Natural killer cell (primary cell): ENCODE results near the gene CCL7. TPM values are rescaled to one million over a fixed set of nuclear protein-coding genes. Genes with fewer than 3 reads are reported as not detected.

Experiments
- ATAC-seq, 3 donors: fragments of 150-1000 bp in 2 of 3; fragments of 200-7000 bp in 1 of 3; cut with Tn5 transposase; 1 replicate in 1 of 3; 2 replicates in 2 of 3; pipeline ENCODE4 v1.10.0; 2021; ENCODE audit warnings: mild to moderate bottlenecking in 2 of 3, moderate library complexity in 2 of 3
- DNase-seq, 2 donors: peaks; one replicate each; pipeline versions ENCODE4 v3.0.0 to v3.0.0-alpha.2; 2013 to 2021; ENCODE audit warnings: mixed read lengths in 1 of 2
- H3K27ac ChIP-seq: one replicate; pipeline ENCODE4 v1.5.1; 2013; ENCODE audit warnings: mild to moderate bottlenecking, low read length
- H3K27me3 ChIP-seq: one replicate; pipeline ENCODE4 v1.6.1; 2013; ENCODE audit warnings: low read length; ENCODE audit not compliant: control insufficient read depth, insufficient read depth
- H3K36me3 ChIP-seq: one replicate; pipeline ENCODE4 v1.6.1; 2013; ENCODE audit warnings: low read length; ENCODE audit not compliant: control insufficient read depth, insufficient read depth
- H3K4me1 ChIP-seq: one replicate; pipeline ENCODE4 v1.6.1; 2013; ENCODE audit warnings: low read length; ENCODE audit not compliant: control insufficient read depth, insufficient read depth
- H3K4me3 ChIP-seq: one replicate; pipeline ENCODE4 v1.5.1; 2013; ENCODE audit warnings: low read length
- H3K9me3 ChIP-seq: one replicate; pipeline ENCODE4 v1.6.1; 2013; ENCODE audit warnings: low read length; ENCODE audit not compliant: control insufficient read depth, insufficient read depth
- H3K27ac Mint-ChIP-seq, 2 donors: one replicate each; pipeline ENCODE4 v1.8.0; 2022; ENCODE audit warnings: mild to moderate bottlenecking in 2 of 2, mixed read lengths in 2 of 2, moderate library complexity in 1 of 2
- H3K27me3 Mint-ChIP-seq, 2 donors: one replicate each; pipeline ENCODE4 v1.8.0; 2022; ENCODE audit warnings: low read depth in 2 of 2, mixed read lengths in 2 of 2
- H3K36me3 Mint-ChIP-seq: one replicate; pipeline ENCODE4 v1.8.0; 2022; ENCODE audit warnings: mixed read lengths
- H3K4me1 Mint-ChIP-seq, 2 donors: one replicate each; pipeline ENCODE4 v1.8.0; 2022; ENCODE audit warnings: mixed read lengths in 2 of 2
- H3K4me3 Mint-ChIP-seq: one replicate; pipeline ENCODE4 v1.8.0; 2022; ENCODE audit warnings: mild to moderate bottlenecking, moderate library complexity, mixed read lengths
- H3K9me3 Mint-ChIP-seq, 2 donors: one replicate each; pipeline ENCODE4 v1.8.0; 2022; ENCODE audit warnings: mixed read lengths in 2 of 2
- WGBS: methylation state at CpG from one replicate; pipeline ENCODE4 v1.1.7; 2013; ENCODE audit warnings: missing lambda C conversion rate; ENCODE audit not compliant: insufficient coverage; 5-methylcytosine and 5-hydroxymethylcytosine counted together
- intact Hi-C: fragments of 100-400 bp; cut with micrococcal nuclease; formaldehyde crosslinking; loops from one replicate; pipeline ENCODE4 v1.14.2; 2022
- total RNA-seq, 4 donors: library from RNA; stranded (reverse); fragments of 120-200 nt in 1 of 4; gene quantifications; one replicate each; pipeline versions ENCODE4 v1.2.3 to v1.2.4, GENCODE V29; 2013 to 2022
- TF ChIP-seq, protein P1 (sequence below): fragments of 200-600 bp; IDR thresholded peaks from one replicate; pipeline ENCODE4 v1.8.0; 2022; ENCODE audit warnings: antibody characterized with exemption

CCL7 gene
- total RNA-seq, 3 donors from 2014 or later (not counting 1 experiment from before 2014, with no cell fraction given), result not detected

DNA sequence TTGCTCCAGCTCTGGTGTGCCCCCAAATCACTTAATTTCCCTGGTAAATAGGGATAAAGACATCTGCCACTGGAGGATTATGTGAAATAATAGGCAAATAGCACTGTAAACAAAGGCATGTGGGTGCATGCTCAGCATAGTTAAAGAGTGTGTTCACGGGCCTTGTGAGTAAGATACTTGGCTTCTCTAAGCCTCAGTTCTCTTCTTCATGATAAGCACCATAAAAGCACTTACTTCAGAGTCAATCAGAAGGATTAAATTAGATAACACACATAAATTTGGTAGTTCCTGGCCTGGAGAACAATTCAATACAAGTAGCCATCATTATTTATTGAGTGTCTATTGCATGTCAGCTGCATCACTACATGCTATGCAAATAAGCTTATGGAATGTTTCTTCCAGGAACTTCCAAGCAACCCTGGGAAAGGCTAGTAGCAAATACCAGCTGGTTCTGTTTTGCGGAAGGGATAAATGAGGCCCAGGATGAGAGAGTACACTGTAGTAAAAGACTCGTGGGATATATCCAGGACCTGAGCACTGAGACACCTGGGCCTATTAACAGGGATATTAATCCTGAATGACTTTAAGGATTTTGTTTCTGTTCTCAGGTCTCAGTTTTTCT lies 30.0 kb downstream of the CCL7 start:
- no peaks in the 10 kb centered on the region for H3K9me3 ChIP-seq
- TF ChIP-seq, protein P1, sequence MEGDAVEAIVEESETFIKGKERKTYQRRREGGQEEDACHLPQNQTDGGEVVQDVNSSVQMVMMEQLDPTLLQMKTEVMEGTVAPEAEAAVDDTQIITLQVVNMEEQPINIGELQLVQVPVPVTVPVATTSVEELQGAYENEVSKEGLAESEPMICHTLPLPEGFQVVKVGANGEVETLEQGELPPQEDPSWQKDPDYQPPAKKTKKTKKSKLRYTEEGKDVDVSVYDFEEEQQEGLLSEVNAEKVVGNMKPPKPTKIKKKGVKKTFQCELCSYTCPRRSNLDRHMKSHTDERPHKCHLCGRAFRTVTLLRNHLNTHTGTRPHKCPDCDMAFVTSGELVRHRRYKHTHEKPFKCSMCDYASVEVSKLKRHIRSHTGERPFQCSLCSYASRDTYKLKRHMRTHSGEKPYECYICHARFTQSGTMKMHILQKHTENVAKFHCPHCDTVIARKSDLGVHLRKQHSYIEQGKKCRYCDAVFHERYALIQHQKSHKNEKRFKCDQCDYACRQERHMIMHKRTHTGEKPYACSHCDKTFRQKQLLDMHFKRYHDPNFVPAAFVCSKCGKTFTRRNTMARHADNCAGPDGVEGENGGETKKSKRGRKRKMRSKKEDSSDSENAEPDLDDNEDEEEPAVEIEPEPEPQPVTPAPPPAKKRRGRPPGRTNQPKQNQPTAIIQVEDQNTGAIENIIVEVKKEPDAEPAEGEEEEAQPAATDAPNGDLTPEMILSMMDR, result no peak
- H3K4me1 ChIP-seq, result no peaks in the 10 kb centered on the region
- ATAC-seq (no peak), DNase-seq (no peak)
- no peaks in the 10 kb centered on the region for H3K36me3 Mint-ChIP-seq
- no peak overlapping the region for H3K4me3 Mint-ChIP-seq
- no peaks in the 10 kb centered on the region for H3K9me3 Mint-ChIP-seq
- no peaks in the 10 kb centered on the region for H3K27me3 ChIP-seq
- H3K4me1 Mint-ChIP-seq, result no peaks in the 10 kb centered on the region
- H3K27ac Mint-ChIP-seq, result no peak overlapping the region
- intact Hi-C loops, result no loop called here
- no peak overlapping the region for H3K4me3 ChIP-seq
- peaks cover 17 to 29% of the 10 kb centered on the region in 2 donors for H3K27me3 Mint-ChIP-seq
- WGBS, result 96% methylated on average over 3 of the region's 3 CpGs
- H3K36me3 ChIP-seq, result no peaks in the 10 kb centered on the region
- H3K27ac ChIP-seq, result no peak overlapping the region

DNA sequence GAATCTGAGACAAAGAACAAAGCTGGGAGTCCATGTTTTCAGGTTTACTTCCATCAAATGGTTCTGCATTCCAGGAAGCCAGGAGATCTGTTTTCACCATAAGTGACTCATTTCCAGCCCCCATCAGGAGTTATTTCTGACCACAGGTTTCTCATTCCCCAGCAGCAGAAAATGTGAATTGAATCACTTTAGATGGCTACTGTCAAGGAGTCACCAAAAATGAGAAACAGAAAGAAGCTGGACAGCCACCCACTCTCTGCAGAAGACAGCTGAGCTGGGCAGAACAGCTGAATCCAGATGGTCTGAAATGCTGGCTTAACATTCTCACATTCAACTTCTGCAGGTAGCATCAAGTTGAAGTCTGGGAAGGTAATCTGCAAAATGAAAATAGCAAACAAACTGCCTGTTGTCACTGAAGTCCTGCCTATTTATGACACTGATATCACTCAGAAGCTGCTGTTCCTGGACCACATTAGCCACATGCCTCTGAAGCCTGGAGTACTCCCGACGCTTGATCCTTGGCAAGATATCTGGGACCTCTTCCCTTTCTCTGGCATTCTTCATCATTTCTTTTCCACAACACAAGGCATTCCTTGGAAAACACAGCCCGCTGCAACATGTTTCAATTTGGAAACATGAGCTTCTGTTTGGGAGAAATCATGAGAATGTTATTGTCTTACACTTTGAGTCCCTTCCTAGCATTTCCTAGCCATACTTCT lies 30.8 kb downstream of the CCL7 start:
- no peak overlapping the region for H3K4me3 Mint-ChIP-seq
- no peak overlapping the region for H3K27ac ChIP-seq
- no peaks in the 10 kb centered on the region for H3K4me1 ChIP-seq
- H3K9me3 Mint-ChIP-seq, result no peaks in the 10 kb centered on the region
- H3K36me3 Mint-ChIP-seq, result no peaks in the 10 kb centered on the region
- no peak overlapping the region for H3K4me3 ChIP-seq
- no peak overlapping the region for H3K27ac Mint-ChIP-seq
- peaks cover 17 to 29% of the 10 kb centered on the region in 2 donors for H3K27me3 Mint-ChIP-seq
- DNase-seq, result no peak
- intact Hi-C loops, result no loop called here
- ATAC-seq, result no peak
- no peaks in the 10 kb centered on the region for H3K4me1 Mint-ChIP-seq
- H3K36me3 ChIP-seq, result no peaks in the 10 kb centered on the region
- WGBS, result 97% methylated on average over 2 of the region's 3 CpGs
- TF ChIP-seq, protein P1, result no peak
- H3K27me3 ChIP-seq, result no peaks in the 10 kb centered on the region
- no peaks in the 10 kb centered on the region for H3K9me3 ChIP-seq

- H3K4me3 Mint-ChIP-seq, result no peak overlapping the region
- Histone ChIP-seq H3K4me3 (no peak overlapping the region), H3K4me1 (no peaks in the 10 kb centered on the region), H3K9me3 (no peaks in the 10 kb centered on the region), H3K27ac (no peak overlapping the region), H3K36me3 (no peaks in the 10 kb centered on the region), H3K27me3 (no peaks in the 10 kb centered on the region)
- intact Hi-C loops, result no loop called here
- H3K9me3 Mint-ChIP-seq, result no peaks in the 10 kb centered on the region
- no peak overlapping the region for H3K27ac Mint-ChIP-seq
- TF ChIP-seq, protein P1, result no peak
- H3K36me3 Mint-ChIP-seq, result no peaks in the 10 kb centered on the region
- WGBS, result 64% methylated on average over 2 of the region's 2 CpGs
- DNase-seq, result no peak
- peaks cover 19 to 29% of the 10 kb centered on the region in 2 donors for H3K27me3 Mint-ChIP-seq
- no peak for ATAC-seq
- no peaks in the 10 kb centered on the region for H3K4me1 Mint-ChIP-seq
Observed at GRCh38 chr17:34301986-34302385, 32.0 kb downstream of the CCL7 start.
